Body of pancreas (tissue), 4 donors: Measurements from ENCODE around the gene RGS18. TPM values are rescaled to one million over a fixed set of nuclear protein-coding genes. Genes with fewer than 3 reads are reported as not detected.

ENCODE experiments used
- ATAC-seq: fragments of 150-250 bp; one replicate; pipeline ENCODE4 v1.9.1; 2016
- DNase-seq, 4 donors: peaks; one replicate each; pipeline ENCODE4 v3.0.0-alpha.2; 2019
- H3K27ac ChIP-seq, 4 donors: fragments of 200-600 bp; sonication (generic); 1 replicate in 3 of 4; 2 replicates in 1 of 4; pipeline versions ENCODE4 v1.5.1 to v1.6.1; 2016 to 2019; ENCODE audit warnings: mild to moderate bottlenecking in 1 of 4, mixed read lengths in 1 of 4, moderate library complexity in 1 of 4
- H3K27me3 ChIP-seq, 2 donors: fragments of 200-600 bp; sonication (generic); one replicate each; pipeline ENCODE4 v1.6.0; 2016; ENCODE audit warnings: mild to moderate bottlenecking in 1 of 2
- H3K36me3 ChIP-seq, 2 donors: fragments of 200-600 bp; sonication (generic); replicated peaks in 1 of 2; 2 replicates each; pipeline ENCODE4 v1.5.1; 2016; ENCODE audit warnings: low read depth in 2 of 2; ENCODE audit not compliant: insufficient read depth in 1 of 2
- H3K4me1 ChIP-seq: fragments of 200-600 bp; sonication (generic); one replicate; pipeline ENCODE4 v1.6.0; 2016
- H3K4me3 ChIP-seq, 2 donors: fragments of 200-600 bp; sonication (generic); 1 replicate in 1 of 2; 2 replicates in 1 of 2; pipeline ENCODE4 v1.5.1; 2016 to 2019
- H3K9me3 ChIP-seq, 3 donors: fragments of 200-600 bp; sonication (generic); 1 replicate in 2 of 3; 2 replicates in 1 of 3; pipeline ENCODE4 v1.5.1; 2016
- CTCF ChIP-seq, 7 experiments: fragments of 450-650 bp in 4 of 7; fragments of 200-600 bp in 3 of 7; sonication (generic) in 3 of 7; IDR thresholded peaks; one replicate each; pipeline ENCODE4 v1.5.1; 2016 to 2019; ENCODE audit warnings: antibody characterized with exemption in 7 of 7
- POLR2A ChIP-seq, 3 donors: fragments of 450-650 bp; IDR thresholded peaks; one replicate each; pipeline ENCODE4 v1.6.1; 2016; ENCODE audit warnings: antibody characterized with exemption in 3 of 3, mild to moderate bottlenecking in 2 of 3
- intact Hi-C: fragments of 100-400 bp; cut with DNase I; formaldehyde crosslinking; loops from one replicate; pipeline ENCODE4 v1.15.1; 2023
- total RNA-seq, 2 donors: library from RNA; depleted of rRNA; stranded (reverse); fragments of >200 nt; gene quantifications; one replicate each; pipeline ENCODE4 v1.1.0, GENCODE V29; 2016

RGS18 gene
- total RNA-seq, 2 donors from 2014 or later, result 1.0 to 2.3 TPM

DNA sequence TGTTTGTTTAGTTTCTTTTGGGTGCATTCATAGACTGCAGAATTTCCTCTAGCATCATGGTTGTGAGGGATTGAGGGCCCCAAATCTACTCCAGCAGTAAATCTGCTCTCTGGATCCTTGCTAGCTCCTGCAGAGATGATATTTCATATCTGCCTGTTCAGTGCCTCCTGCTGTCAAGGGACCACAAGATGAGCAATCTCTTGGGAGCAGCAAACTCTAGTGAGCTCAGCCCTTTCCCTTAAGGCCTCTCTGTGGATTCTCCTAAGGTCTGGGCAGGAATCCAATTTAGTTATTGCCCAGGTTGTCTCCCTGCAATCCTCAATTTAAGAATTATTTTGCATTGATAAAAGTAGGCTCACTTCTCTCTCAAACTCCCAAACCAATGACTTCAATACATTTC lies 76.9 kb downstream of the RGS18 start:
- no peak for ATAC-seq
- H3K4me1 ChIP-seq, result no peaks in the 10 kb centered on the region

More for the DNA sequence above, 76.9 kb downstream of the RGS18 start:
- Histone ChIP-seq H3K27me3 (no peaks in the 10 kb centered on the region), H3K4me3 (no peak overlapping the region), H3K9me3 (no peaks in the 10 kb centered on the region), H3K36me3 (no peaks in the 10 kb centered on the region), H3K27ac (no peak overlapping the region)
- DNase-seq, result no peak
- TF ChIP-seq CTCF (IDR thresholded peaks at IDR 0.05), result no peak
- no peak for TF ChIP-seq POLR2A (IDR thresholded peaks at IDR 0.05)
- intact Hi-C loops, result no loop called here

Other genes starting within 250 kb of the RGS18 start
- gene RGS21, start 158.5 kb downstream of the RGS18 start, total RNA-seq, result not detected